ENCODE data around the gene AMOTL2. TPM values are rescaled to one million over a fixed set of nuclear protein-coding genes. Genes with fewer than 3 reads are reported as not detected.

AMOTL2 gene
- total and polyA plus RNA-seq, 2 donors (not counting 3 experiments of a cell fraction or from before 2014, with no cell fraction given), result 130 to 145 TPM

GRCh38 chr3:134364061-134364935 lies 9.9 kb downstream of the AMOTL2 start:
- no TSS peak for BruUV-seq (replicated peaks)
- H3K27me3 ChIP-seq (ENCODE audit: control insufficient read depth in 2 of 2, insufficient read depth in 2 of 2, low read length in 2 of 2), result no peaks in the 10 kb centered on the region
- peak overlapping the region; percentile 83 for H3K27ac ChIP-seq (ENCODE audit: insufficient read depth, low read depth, low read length)
- FAIRE-seq (peak; percentile 96), DNase-seq (ENCODE audit: low read depth, low spot score) (peak; percentile 94)
- peak overlapping the region; percentile 65 for H3K9ac ChIP-seq (replicated peaks; ENCODE audit: extremely low read depth, insufficient read depth, low read length)
- H3K79me2 ChIP-seq (ENCODE audit: control insufficient read depth, insufficient read depth, low read length), result peaks cover 72% of the 10 kb centered on the region
- CTCF ChIA-PET, result interaction anchor here (0.6 to 4.7 kb wide), 19 partner anchors 8 to 152 kb away, joined by 3 to 40 read pairs (median 5); partner anchors contain the start of genes AMOTL2, ANAPC13 and CEP63
- dilution Hi-C loops (cut with MboI; ENCODE audit: extremely low pct_ligation_motif_present, low sequenced_read_pairs), result no loop called here
- H3K4me1 ChIP-seq (ENCODE audit: control insufficient read depth, extremely low read depth, insufficient read depth, low read length), result peaks cover 64% of the 10 kb centered on the region
- H4K20me1 ChIP-seq (replicated peaks; ENCODE audit: control insufficient read depth, extremely low read depth, insufficient read depth, low read length), result no peaks in the 10 kb centered on the region
- no peak overlapping the region for H2AFZ ChIP-seq (ENCODE audit: low read depth, low read length)
- H3K4me3 ChIP-seq (replicated peaks in 1 of 3; ENCODE audit: insufficient read depth in 1 of 3, low read depth in 1 of 3, low read length in 3 of 3), result no peak overlapping the region
- no peaks in the 10 kb centered on the region for H3K9me3 ChIP-seq (replicated peaks; ENCODE audit: control insufficient read depth, insufficient read depth, low read length)
- TF ChIP-seq MYC (IDR thresholded peaks at IDR 0.05; ENCODE audit: low read depth, low read length) (peak; percentile 10), MAX (IDR thresholded peaks at IDR 0.05; ENCODE audit: insufficient read depth, insufficient read length) (no peak), JUN (IDR thresholded peaks at IDR 0.05; ENCODE audit: borderline replicate concordance, insufficient read depth, insufficient read length, low read depth) (no peak), POLR2A (IDR thresholded peaks at IDR 0.05; ENCODE audit: low read depth, low read length) (peak; percentile 76), FOS (IDR thresholded peaks at IDR 0.05; ENCODE audit: borderline replicate concordance, insufficient read depth, low read length) (peak; percentile 38), POLR2AphosphoS5 (IDR thresholded peaks at IDR 0.05; ENCODE audit: insufficient read depth, low read depth, low read length) (peak; percentile 97)
- peaks cover 67 to 81% of the 10 kb centered on the region in 2 experiments for H3K36me3 ChIP-seq (ENCODE audit: control insufficient read depth in 2 of 2, extremely low read depth in 1 of 2, insufficient read depth in 2 of 2, low read length in 2 of 2)
- H3K4me2 ChIP-seq (ENCODE audit: insufficient read depth, low read length), result peak overlapping the region; percentile 23
- POLR2A ChIA-PET, result interaction anchor here (0.6 to 5.7 kb wide), 11 partner anchors 7 to 120 kb away, joined by 3 to 63 read pairs (median 5); partner anchors contain the start of gene AMOTL2
- intact Hi-C loops (cut with micrococcal nuclease), result loop anchor here (1.0 to 10.0 kb wide), 6 partner anchors 9 to 789 kb away; partner anchors contain the start of gene CDV3
- no peaks in the 10 kb centered on the region for H3K9me1 ChIP-seq (replicated peaks; ENCODE audit: control insufficient read depth, extremely low read depth, insufficient read depth, low read length)

Measured in endothelial cell of umbilical vein (primary cell).